H1 (cell line): Measurements from ENCODE around the gene KRTAP10-3. TPM values are rescaled to one million over a fixed set of nuclear protein-coding genes. Genes with fewer than 3 reads are reported as not detected.

Experiments
- BRCA1 ChIP-seq: IDR thresholded peaks from 2 replicates; pipeline ENCODE4 v1.6.1; 2012; ENCODE audit warnings: low read depth, low read length, improper control_type of control experiment
- CEBPB ChIP-seq: IDR thresholded peaks from 2 replicates; pipeline ENCODE4 v1.6.1; 2012; ENCODE audit warnings: low read depth, low read length
- CREB1 ChIP-seq: IDR thresholded peaks from 2 replicates; pipeline ENCODE4 v1.6.1; 2012; ENCODE audit warnings: inconsistent platforms
- EP300 ChIP-seq, 2 experiments: IDR thresholded peaks; 1 replicate in 1 of 2; 2 replicates in 1 of 2; pipeline ENCODE4 v1.6.1; 2011 to 2012; ENCODE audit warnings: low read depth in 2 of 2, low read length in 2 of 2, mild to moderate bottlenecking in 2 of 2, borderline replicate concordance in 1 of 2, inconsistent platforms in 1 of 2, moderate library complexity in 1 of 2
- SP4 ChIP-seq: IDR thresholded peaks from 2 replicates; pipeline ENCODE4 v1.6.1; 2012; ENCODE audit warnings: low read length, inconsistent platforms
- TBP ChIP-seq: IDR thresholded peaks from 2 replicates; pipeline ENCODE4 v1.6.1; 2011; ENCODE audit warnings: low read depth, low read length, improper control_type of control experiment
- polyA plus RNA-seq, 7 experiments: library from polyadenylated mRNA; depleted of rRNA in 3 of 7; stranded (reverse) in 5 of 7; unstranded in 2 of 7; fragments of >200 nt in 5 of 7; fragments of 200-250 nt in 2 of 7; gene quantifications; 1 replicate in 5 of 7; 2 replicates in 1 of 7; 4 replicates in 1 of 7; pipeline versions ENCODE4 v1.2.1 to v1.2.3, GENCODE V29; 2011 to 2013; ENCODE audit warnings: missing spikeins in 2 of 7, mixed read lengths in 2 of 7
- total RNA-seq: library from RNA; stranded (reverse); fragmentation: NEBNext Ultra II Directional; extraction: Animal tissue kit (Norgen Biotek cat#: 25700); gene quantifications from 2 replicates; pipeline ENCODE4 v1.2.1, GENCODE V29; 2021
- TF ChIP-seq, protein P1 (sequence below): fragments of 300-600 bp; sonication (generic); IDR thresholded peaks from 2 replicates; pipeline ENCODE4 v1.7.1; 2012; ENCODE audit warnings: low read length, moderate library complexity, mild to moderate bottlenecking, inconsistent platforms; ENCODE audit not compliant: insufficient replicate concordance

The KRTAP10-3 gene
- total and polyA plus RNA-seq, 2 of the 8 experiments (the other 6 are each of a cell fraction or from before 2014, with no cell fraction given): not detected

DNA sequence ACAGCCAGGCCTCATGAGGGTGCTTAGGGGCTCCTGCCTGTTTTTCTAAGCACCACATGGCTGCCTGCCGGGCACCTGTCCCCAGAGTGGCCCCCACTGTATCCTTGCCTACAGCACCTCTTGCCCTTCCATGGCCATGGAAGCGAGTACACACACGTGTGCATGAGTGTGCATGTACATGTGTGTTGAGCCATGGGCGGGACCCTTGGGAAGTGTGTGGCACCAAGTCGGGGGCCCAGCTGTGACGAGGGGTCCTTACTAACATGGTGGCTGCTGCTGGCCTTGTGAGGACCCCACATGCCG, 44.4 kb downstream of the KRTAP10-3 start (continued):
- TF ChIP-seq EP300 (IDR thresholded peaks at IDR 0.05; ENCODE audit: borderline replicate concordance in 1 of 2, low read depth in 2 of 2, low read length in 2 of 2) (no peak), SP4 (no peak), CREB1 (no peak), CEBPB (no peak), TBP (no peak), BRCA1 (no peak)
- TF ChIP-seq, protein P1, sequence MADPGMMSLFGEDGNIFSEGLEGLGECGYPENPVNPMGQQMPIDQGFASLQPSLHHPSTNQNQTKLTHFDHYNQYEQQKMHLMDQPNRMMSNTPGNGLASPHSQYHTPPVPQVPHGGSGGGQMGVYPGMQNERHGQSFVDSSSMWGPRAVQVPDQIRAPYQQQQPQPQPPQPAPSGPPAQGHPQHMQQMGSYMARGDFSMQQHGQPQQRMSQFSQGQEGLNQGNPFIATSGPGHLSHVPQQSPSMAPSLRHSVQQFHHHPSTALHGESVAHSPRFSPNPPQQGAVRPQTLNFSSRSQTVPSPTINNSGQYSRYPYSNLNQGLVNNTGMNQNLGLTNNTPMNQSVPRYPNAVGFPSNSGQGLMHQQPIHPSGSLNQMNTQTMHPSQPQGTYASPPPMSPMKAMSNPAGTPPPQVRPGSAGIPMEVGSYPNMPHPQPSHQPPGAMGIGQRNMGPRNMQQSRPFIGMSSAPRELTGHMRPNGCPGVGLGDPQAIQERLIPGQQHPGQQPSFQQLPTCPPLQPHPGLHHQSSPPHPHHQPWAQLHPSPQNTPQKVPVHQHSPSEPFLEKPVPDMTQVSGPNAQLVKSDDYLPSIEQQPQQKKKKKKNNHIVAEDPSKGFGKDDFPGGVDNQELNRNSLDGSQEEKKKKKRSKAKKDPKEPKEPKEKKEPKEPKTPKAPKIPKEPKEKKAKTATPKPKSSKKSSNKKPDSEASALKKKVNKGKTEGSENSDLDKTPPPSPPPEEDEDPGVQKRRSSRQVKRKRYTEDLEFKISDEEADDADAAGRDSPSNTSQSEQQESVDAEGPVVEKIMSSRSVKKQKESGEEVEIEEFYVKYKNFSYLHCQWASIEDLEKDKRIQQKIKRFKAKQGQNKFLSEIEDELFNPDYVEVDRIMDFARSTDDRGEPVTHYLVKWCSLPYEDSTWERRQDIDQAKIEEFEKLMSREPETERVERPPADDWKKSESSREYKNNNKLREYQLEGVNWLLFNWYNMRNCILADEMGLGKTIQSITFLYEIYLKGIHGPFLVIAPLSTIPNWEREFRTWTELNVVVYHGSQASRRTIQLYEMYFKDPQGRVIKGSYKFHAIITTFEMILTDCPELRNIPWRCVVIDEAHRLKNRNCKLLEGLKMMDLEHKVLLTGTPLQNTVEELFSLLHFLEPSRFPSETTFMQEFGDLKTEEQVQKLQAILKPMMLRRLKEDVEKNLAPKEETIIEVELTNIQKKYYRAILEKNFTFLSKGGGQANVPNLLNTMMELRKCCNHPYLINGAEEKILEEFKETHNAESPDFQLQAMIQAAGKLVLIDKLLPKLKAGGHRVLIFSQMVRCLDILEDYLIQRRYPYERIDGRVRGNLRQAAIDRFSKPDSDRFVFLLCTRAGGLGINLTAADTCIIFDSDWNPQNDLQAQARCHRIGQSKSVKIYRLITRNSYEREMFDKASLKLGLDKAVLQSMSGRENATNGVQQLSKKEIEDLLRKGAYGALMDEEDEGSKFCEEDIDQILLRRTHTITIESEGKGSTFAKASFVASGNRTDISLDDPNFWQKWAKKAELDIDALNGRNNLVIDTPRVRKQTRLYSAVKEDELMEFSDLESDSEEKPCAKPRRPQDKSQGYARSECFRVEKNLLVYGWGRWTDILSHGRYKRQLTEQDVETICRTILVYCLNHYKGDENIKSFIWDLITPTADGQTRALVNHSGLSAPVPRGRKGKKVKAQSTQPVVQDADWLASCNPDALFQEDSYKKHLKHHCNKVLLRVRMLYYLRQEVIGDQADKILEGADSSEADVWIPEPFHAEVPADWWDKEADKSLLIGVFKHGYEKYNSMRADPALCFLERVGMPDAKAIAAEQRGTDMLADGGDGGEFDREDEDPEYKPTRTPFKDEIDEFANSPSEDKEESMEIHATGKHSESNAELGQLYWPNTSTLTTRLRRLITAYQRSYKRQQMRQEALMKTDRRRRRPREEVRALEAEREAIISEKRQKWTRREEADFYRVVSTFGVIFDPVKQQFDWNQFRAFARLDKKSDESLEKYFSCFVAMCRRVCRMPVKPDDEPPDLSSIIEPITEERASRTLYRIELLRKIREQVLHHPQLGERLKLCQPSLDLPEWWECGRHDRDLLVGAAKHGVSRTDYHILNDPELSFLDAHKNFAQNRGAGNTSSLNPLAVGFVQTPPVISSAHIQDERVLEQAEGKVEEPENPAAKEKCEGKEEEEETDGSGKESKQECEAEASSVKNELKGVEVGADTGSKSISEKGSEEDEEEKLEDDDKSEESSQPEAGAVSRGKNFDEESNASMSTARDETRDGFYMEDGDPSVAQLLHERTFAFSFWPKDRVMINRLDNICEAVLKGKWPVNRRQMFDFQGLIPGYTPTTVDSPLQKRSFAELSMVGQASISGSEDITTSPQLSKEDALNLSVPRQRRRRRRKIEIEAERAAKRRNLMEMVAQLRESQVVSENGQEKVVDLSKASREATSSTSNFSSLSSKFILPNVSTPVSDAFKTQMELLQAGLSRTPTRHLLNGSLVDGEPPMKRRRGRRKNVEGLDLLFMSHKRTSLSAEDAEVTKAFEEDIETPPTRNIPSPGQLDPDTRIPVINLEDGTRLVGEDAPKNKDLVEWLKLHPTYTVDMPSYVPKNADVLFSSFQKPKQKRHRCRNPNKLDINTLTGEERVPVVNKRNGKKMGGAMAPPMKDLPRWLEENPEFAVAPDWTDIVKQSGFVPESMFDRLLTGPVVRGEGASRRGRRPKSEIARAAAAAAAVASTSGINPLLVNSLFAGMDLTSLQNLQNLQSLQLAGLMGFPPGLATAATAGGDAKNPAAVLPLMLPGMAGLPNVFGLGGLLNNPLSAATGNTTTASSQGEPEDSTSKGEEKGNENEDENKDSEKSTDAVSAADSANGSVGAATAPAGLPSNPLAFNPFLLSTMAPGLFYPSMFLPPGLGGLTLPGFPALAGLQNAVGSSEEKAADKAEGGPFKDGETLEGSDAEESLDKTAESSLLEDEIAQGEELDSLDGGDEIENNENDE: no peak
